GM23338 (cell line): Measurements from ENCODE around the gene NPSR1. TPM values are rescaled to one million over a fixed set of nuclear protein-coding genes. Genes with fewer than 3 reads are reported as not detected.

Experiments used
- ATAC-seq: fragments of 200-7000 bp; cut with Tn5 transposase; 3 replicates; pipeline ENCODE4 v1.9.1; 2020
- DNase-seq: peaks from one replicate; pipeline ENCODE4 v3.0.0-alpha.2; 2015; ENCODE audit warnings: low spot score
- H2AFZ ChIP-seq: fragments of 200-600 bp; sonication (generic); 2 replicates; pipeline ENCODE4 v1.8.0; 2016; ENCODE audit warnings: antibody characterized with exemption, mild to moderate bottlenecking, moderate library complexity
- H3F3A ChIP-seq: fragments of 200-600 bp; sonication (generic); replicated peaks from 2 replicates; pipeline ENCODE4 v1.8.0; 2017; ENCODE audit warnings: antibody characterized with exemption, mixed run types, low read depth
- H3K27ac ChIP-seq: fragments of 200-600 bp; sonication (generic); 2 replicates; pipeline ENCODE4 v1.6.1; 2016; ENCODE audit warnings: low read depth
- H3K27me3 ChIP-seq: fragments of 200-600 bp; sonication (generic); 2 replicates; pipeline ENCODE4 v1.8.0; 2016; ENCODE audit warnings: mild to moderate bottlenecking, mixed run types, moderate library complexity; ENCODE audit not compliant: insufficient read depth
- H3K36me3 ChIP-seq: fragments of 200-600 bp; sonication (generic); 2 replicates; pipeline ENCODE4 v1.8.0; 2016; ENCODE audit warnings: mild to moderate bottlenecking; ENCODE audit not compliant: insufficient read depth
- H3K4me1 ChIP-seq: fragments of 200-600 bp; sonication (generic); 2 replicates; pipeline ENCODE4 v1.8.0; 2016; ENCODE audit warnings: mild to moderate bottlenecking, moderate library complexity; ENCODE audit not compliant: insufficient read depth
- H3K4me2 ChIP-seq: fragments of 200-600 bp; sonication (generic); 2 replicates; pipeline ENCODE4 v1.7.1; 2017; ENCODE audit warnings: mixed run types
- H3K4me3 ChIP-seq: fragments of 200-600 bp; sonication (generic); 2 replicates; pipeline ENCODE4 v1.6.1; 2016; ENCODE audit warnings: mixed run types
- H3K79me2 ChIP-seq: fragments of 200-600 bp; sonication (generic); replicated peaks from 2 replicates; pipeline ENCODE4 v1.8.0; 2017; ENCODE audit warnings: mild to moderate bottlenecking; ENCODE audit not compliant: insufficient read depth
- H3K9me2 ChIP-seq: fragments of 200-600 bp; sonication (generic); 2 replicates; pipeline ENCODE4 v1.8.0; 2017; ENCODE audit not compliant: insufficient read depth
- H4K20me1 ChIP-seq: fragments of 200-600 bp; sonication (generic); replicated peaks from 2 replicates; pipeline ENCODE4 v1.8.0; 2017; ENCODE audit warnings: mild to moderate bottlenecking; ENCODE audit not compliant: insufficient read depth
- H3K27ac Mint-ChIP-seq: 2 replicates; pipeline ENCODE4 v1.8.0; 2020; ENCODE audit warnings: inconsistent platforms, mild to moderate bottlenecking, moderate library complexity, mixed read lengths
- H3K27me3 Mint-ChIP-seq: 3 replicates; pipeline ENCODE4 v1.8.0; 2022; ENCODE audit warnings: low read depth, mild to moderate bottlenecking, moderate library complexity, mixed read lengths, inconsistent platforms; ENCODE audit not compliant: insufficient read depth, poor library complexity
- H3K36me3 Mint-ChIP-seq: 3 replicates; pipeline ENCODE4 v1.8.0; 2021; ENCODE audit warnings: low read depth, mild to moderate bottlenecking, inconsistent platforms, moderate library complexity, mixed read lengths
- H3K4me1 Mint-ChIP-seq: 3 replicates; pipeline ENCODE4 v1.8.0; 2020; ENCODE audit warnings: mild to moderate bottlenecking, inconsistent platforms, mixed read lengths
- H3K4me3 Mint-ChIP-seq: 3 replicates; pipeline ENCODE4 v1.8.0; 2021; ENCODE audit warnings: moderate library complexity, mild to moderate bottlenecking, inconsistent platforms, mixed read lengths
- H3K9me3 Mint-ChIP-seq: 3 replicates; pipeline ENCODE4 v1.8.0; 2020; ENCODE audit warnings: moderate library complexity, mild to moderate bottlenecking, inconsistent platforms, mixed read lengths
- CREB1 ChIP-seq: fragments of 250-450 bp; sonication (Bioruptor Pico); IDR thresholded peaks from 2 replicates; pipeline ENCODE4 v1.5.0; 2020; ENCODE audit warnings: low read depth, mild to moderate bottlenecking, moderate library complexity
- CTCF ChIP-seq, 2 experiments: fragments of 200-600 bp in 1 of 2; sonication (generic) in 1 of 2; conservative IDR thresholded peaks; 2 replicates each; pipeline versions ENCODE4 v1.5.1 to v1.6.1; 2016 to 2017; ENCODE audit warnings: antibody characterized with exemption in 2 of 2, low read depth in 2 of 2, mild to moderate bottlenecking in 2 of 2, moderate library complexity in 1 of 2
- ETS1 ChIP-seq: IDR thresholded peaks from 2 replicates; pipeline ENCODE4 v1.6.1; 2016; ENCODE audit warnings: antibody characterized with exemption
- EZH2 ChIP-seq: fragments of 200-600 bp; sonication (generic); IDR thresholded peaks from one replicate; pipeline ENCODE4 v1.8.0; 2017; ENCODE audit warnings: antibody characterized with exemption, mild to moderate bottlenecking, low read depth; ENCODE audit not compliant: unreplicated experiment
- EZH2phosphoT487 ChIP-seq: fragments of 200-600 bp; sonication (generic); IDR thresholded peaks from one replicate; pipeline ENCODE4 v1.8.1; 2018; ENCODE audit warnings: antibody characterized with exemption; ENCODE audit not compliant: unreplicated experiment
- JUNB ChIP-seq: IDR thresholded peaks from one replicate; pipeline ENCODE4 v1.6.1; 2016; ENCODE audit warnings: antibody characterized with exemption; ENCODE audit not compliant: unreplicated experiment
- NANOG ChIP-seq: IDR thresholded peaks from 2 replicates; pipeline ENCODE4 v1.6.1; 2016; ENCODE audit warnings: antibody characterized with exemption, borderline replicate concordance
- POLR2AphosphoS5 ChIP-seq: IDR thresholded peaks from 2 replicates; pipeline ENCODE4 v1.6.1; 2016; ENCODE audit warnings: antibody characterized with exemption, low read depth
- REST ChIP-seq: IDR thresholded peaks from one replicate; pipeline ENCODE4 v1.6.1; 2018; ENCODE audit warnings: antibody characterized with exemption; ENCODE audit not compliant: unreplicated experiment
- STAT1 ChIP-seq: IDR thresholded peaks from one replicate; pipeline ENCODE4 v1.6.1; 2016; ENCODE audit warnings: antibody characterized with exemption; ENCODE audit not compliant: unreplicated experiment
- ZNF114 ChIP-seq: fragments of 250-450 bp; sonication (Bioruptor Pico); IDR thresholded peaks from 2 replicates; pipeline ENCODE4 v1.5.0; 2020; ENCODE audit warnings: mild to moderate bottlenecking, moderate library complexity
- ZNF331 ChIP-seq: fragments of 250-450 bp; sonication (Bioruptor Pico); IDR thresholded peaks from 2 replicates; pipeline ENCODE4 v1.5.0; 2020; ENCODE audit warnings: low read depth, mild to moderate bottlenecking, moderate library complexity
- polyA plus RNA-seq: library from polyadenylated mRNA; unstranded; fragments of >200 nt; fragmentation: Nextera tagmentation; extraction: Ambion mirVana; gene quantifications from 2 replicates; pipeline ENCODE4 v1.2.1, GENCODE V29; 2016
- total RNA-seq: library from RNA; depleted of rRNA; stranded (reverse); fragments of >200 nt; shearing (Covaris generic); gene quantifications from 2 replicates; pipeline ENCODE4 v1.2.3, GENCODE V29; 2014

Gene NPSR1
- total and polyA plus RNA-seq, 2 experiments from 2014 or later: not detected

GRCh38 chr7:34723866-34724490 is 66.0 kb downstream of the NPSR1 start:
- H3F3A ChIP-seq: no peaks in the 10 kb centered on the region
- H3K27me3 ChIP-seq: no peaks in the 10 kb centered on the region
- no peaks in the 10 kb centered on the region for H3K36me3 Mint-ChIP-seq
- no peak overlapping the region for H3K4me3 Mint-ChIP-seq
- no peak for DNase-seq
- H3K79me2 ChIP-seq: no peaks in the 10 kb centered on the region
- no peak overlapping the region for H3K27ac ChIP-seq
- no peak overlapping the region; the same call in 1 of the 2 replicates for H2AFZ ChIP-seq
- no peaks in the 10 kb centered on the region; the same call in 2 of the 3 replicates for H3K9me3 Mint-ChIP-seq
- 0 out of 2 replicates have a peak, but pooled peaks cover 3% of the 10 kb centered on the region for H3K9me2 ChIP-seq
- no peak for ATAC-seq
- H4K20me1 ChIP-seq: no peaks in the 10 kb centered on the region
- no peak overlapping the region for H3K27ac Mint-ChIP-seq
- no peaks in the 10 kb centered on the region for H3K36me3 ChIP-seq
- no peaks in the 10 kb centered on the region for H3K4me1 ChIP-seq
- TF ChIP-seq POLR2AphosphoS5: no peak
- TF ChIP-seq ZNF114 (CRISPR knock-in tag): no peak
- no peak for TF ChIP-seq REST
- no peak for TF ChIP-seq ZNF331
- no peak for TF ChIP-seq CREB1 (CRISPR knock-in tag)
- TF ChIP-seq EZH2phosphoT487: no peak
- TF ChIP-seq CTCF (conservative IDR thresholded peaks at IDR 0.05; ENCODE audit: low read depth in 2 of 2): no peak
- no peak for TF ChIP-seq EZH2
- TF ChIP-seq JUNB: no peak
- peaks cover 5% of the 10 kb centered on the region; the same call in 2 of the 3 replicates for H3K4me1 Mint-ChIP-seq
- H3K4me3 ChIP-seq: no peak overlapping the region
- peaks cover 2% of the 10 kb centered on the region for H3K27me3 Mint-ChIP-seq
- no peak overlapping the region for H3K4me2 ChIP-seq

GRCh38 chr7:34726221-34726620 is 68.2 kb downstream of the NPSR1 start:
- H3K4me2 ChIP-seq: no peak overlapping the region
- no peaks in the 10 kb centered on the region for H3K4me1 ChIP-seq
- Mint-ChIP-seq H3K9me3 (no peaks in the 10 kb centered on the region; the same call in 2 of the 3 replicates), H3K27ac (no peak overlapping the region), H3K4me3 (no peak overlapping the region), H3K4me1 (peaks cover 5% of the 10 kb centered on the region; the same call in 2 of the 3 replicates), H3K27me3 (no peaks in the 10 kb centered on the region), H3K36me3 (no peaks in the 10 kb centered on the region)
- no peaks in the 10 kb centered on the region for H3K9me2 ChIP-seq
- no peaks in the 10 kb centered on the region for H3F3A ChIP-seq
- H3K27me3 ChIP-seq: no peaks in the 10 kb centered on the region
- no peak overlapping the region for H3K4me3 ChIP-seq
- H3K79me2 ChIP-seq: no peaks in the 10 kb centered on the region
- H2AFZ ChIP-seq: no peak overlapping the region
- no peaks in the 10 kb centered on the region for H3K36me3 ChIP-seq
- no peak for DNase-seq
- no peaks in the 10 kb centered on the region for H4K20me1 ChIP-seq
- ATAC-seq: no peak
- no peak overlapping the region for H3K27ac ChIP-seq
- TF ChIP-seq STAT1 (no peak), JUNB (no peak), REST (no peak), NANOG (no peak), ETS1 (no peak), EZH2phosphoT487 (no peak), EZH2 (no peak)
